DMS 273 (cell line): ENCODE results near the gene TRIM26.

Experiments
- DNase-seq: peaks from one replicate; lab custom pipeline; 2025; ENCODE audit not compliant: unreplicated experiment; lab: John Stamatoyannopoulos, UW

TRIM26 gene

GRCh38 chr6:30211306-30211705 lies 1.9 kb downstream of the TRIM26 start:
- no peak for DNase-seq

GRCh38 chr6:30207619-30208295 lies 5.4 kb downstream of the TRIM26 start:
- no peak for DNase-seq

GRCh38 chr6:30206799-30207618 lies 6.2 kb downstream of the TRIM26 start:
- DNase-seq = no peak

- no peak for DNase-seq
These were observed 7.1 kb downstream of the TRIM26 start for GRCh38 chr6:30206152-30206551.

GRCh38 chr6:30204116-30204515 lies 9.1 kb downstream of the TRIM26 start:
- no peak for DNase-seq

- no peak for DNase-seq
These were observed 10.8 kb downstream of the TRIM26 start for GRCh38 chr6:30202366-30202765.

- DNase-seq = no peak
These were observed 12.5 kb downstream of the TRIM26 start for GRCh38 chr6:30200551-30201281.

- DNase-seq = no peak
These were observed 14.8 kb downstream of the TRIM26 start for GRCh38 chr6:30198166-30199084.

GRCh38 chr6:30196376-30196775 lies 16.8 kb downstream of the TRIM26 start:
- no peak for DNase-seq

- DNase-seq = no peak
These were observed 17.3 kb downstream of the TRIM26 start for GRCh38 chr6:30195951-30196350.

GRCh38 chr6:30194797-30195690 lies 18.2 kb downstream of the TRIM26 start:
- DNase-seq = peak; percentile 31

- no peak for DNase-seq
These were observed 21.1 kb downstream of the TRIM26 start for GRCh38 chr6:30192076-30192475.

GRCh38 chr6:30188541-30188940 lies 24.7 kb downstream of the TRIM26 start:
- DNase-seq = no peak

- DNase-seq = no peak
These were observed 27.2 kb downstream of the TRIM26 start for GRCh38 chr6:30185846-30186484.

- DNase-seq = no peak
These were observed 28.7 kb downstream of the TRIM26 start for GRCh38 chr6:30184417-30185031.

GRCh38 chr6:30180145-30180544 lies 33.1 kb downstream of the TRIM26 start:
- DNase-seq = no peak

GRCh38 chr6:30178837-30179236 lies 34.4 kb downstream of the TRIM26 start:
- DNase-seq = no peak

- no peak for DNase-seq
These were observed 37.4 kb downstream of the TRIM26 start for GRCh38 chr6:30175765-30176164.

- DNase-seq = no peak
These were observed 40.5 kb downstream of the TRIM26 start for GRCh38 chr6:30172681-30173080.
